ENCODE data around the gene COQ8A.
A peak's percentile ranks its signal among the peaks of the same experiment; 100 is the strongest.

The COQ8A gene

GRCh38 chr1:226908913-226909312 is 31.2 kb upstream of the COQ8A start:
- Histone ChIP-seq H3K4me3 (replicated peaks; ENCODE audit: insufficient read depth, low read length) (no peak overlapping the region), H3K27ac (replicated peaks) (no peak overlapping the region)
- no peak for DNase-seq (ENCODE audit: low read depth in 1 of 2, low spot score in 1 of 2)

DNA sequence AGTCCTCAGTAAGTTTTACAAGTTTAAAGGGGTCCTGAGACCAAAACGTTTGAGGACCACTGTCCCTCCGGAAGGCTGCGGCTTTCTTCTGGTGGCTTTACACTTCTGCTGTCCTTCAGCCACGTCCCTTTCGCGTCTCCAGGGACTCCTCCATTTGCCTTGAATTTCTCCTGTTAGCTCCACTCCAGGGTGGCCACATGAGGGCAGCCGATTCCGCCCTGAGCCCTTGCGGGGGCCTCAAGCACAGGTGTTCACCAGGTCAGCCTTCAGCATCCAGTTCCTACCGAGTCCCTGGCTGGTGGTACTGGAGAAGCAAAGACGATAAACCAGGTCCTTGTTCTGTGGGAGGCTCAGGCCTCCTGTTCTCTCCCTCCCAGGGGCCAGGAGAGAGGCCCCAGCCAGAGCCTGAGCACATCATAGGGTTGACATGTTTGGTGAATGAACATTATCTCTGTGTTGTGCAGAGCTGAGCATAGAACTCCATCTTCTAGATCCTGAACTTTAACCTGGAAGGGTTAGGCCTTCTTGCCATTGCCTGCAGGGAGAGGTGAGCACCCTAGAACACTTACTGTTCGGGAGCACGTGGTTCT is 27.4 kb upstream of the COQ8A start:
- DNase-seq (ENCODE audit: low read depth in 1 of 2, low spot score in 1 of 2) = peak; percentile 11 to 67
- no peak for TF ChIP-seq GABPA (IDR thresholded peaks at IDR 0.05; ENCODE audit: low read depth)
- TF ChIP-seq, protein P1, sequence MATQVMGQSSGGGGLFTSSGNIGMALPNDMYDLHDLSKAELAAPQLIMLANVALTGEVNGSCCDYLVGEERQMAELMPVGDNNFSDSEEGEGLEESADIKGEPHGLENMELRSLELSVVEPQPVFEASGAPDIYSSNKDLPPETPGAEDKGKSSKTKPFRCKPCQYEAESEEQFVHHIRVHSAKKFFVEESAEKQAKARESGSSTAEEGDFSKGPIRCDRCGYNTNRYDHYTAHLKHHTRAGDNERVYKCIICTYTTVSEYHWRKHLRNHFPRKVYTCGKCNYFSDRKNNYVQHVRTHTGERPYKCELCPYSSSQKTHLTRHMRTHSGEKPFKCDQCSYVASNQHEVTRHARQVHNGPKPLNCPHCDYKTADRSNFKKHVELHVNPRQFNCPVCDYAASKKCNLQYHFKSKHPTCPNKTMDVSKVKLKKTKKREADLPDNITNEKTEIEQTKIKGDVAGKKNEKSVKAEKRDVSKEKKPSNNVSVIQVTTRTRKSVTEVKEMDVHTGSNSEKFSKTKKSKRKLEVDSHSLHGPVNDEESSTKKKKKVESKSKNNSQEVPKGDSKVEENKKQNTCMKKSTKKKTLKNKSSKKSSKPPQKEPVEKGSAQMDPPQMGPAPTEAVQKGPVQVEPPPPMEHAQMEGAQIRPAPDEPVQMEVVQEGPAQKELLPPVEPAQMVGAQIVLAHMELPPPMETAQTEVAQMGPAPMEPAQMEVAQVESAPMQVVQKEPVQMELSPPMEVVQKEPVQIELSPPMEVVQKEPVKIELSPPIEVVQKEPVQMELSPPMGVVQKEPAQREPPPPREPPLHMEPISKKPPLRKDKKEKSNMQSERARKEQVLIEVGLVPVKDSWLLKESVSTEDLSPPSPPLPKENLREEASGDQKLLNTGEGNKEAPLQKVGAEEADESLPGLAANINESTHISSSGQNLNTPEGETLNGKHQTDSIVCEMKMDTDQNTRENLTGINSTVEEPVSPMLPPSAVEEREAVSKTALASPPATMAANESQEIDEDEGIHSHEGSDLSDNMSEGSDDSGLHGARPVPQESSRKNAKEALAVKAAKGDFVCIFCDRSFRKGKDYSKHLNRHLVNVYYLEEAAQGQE (IDR thresholded peaks at IDR 0.05; ENCODE audit: insufficient replicate concordance, low read depth) = no peak
- TF ChIP-seq CTCF (IDR thresholded peaks at IDR 0.05; ENCODE audit: insufficient read depth, low read length) = peak; percentile 44
- Histone ChIP-seq H3K27ac (replicated peaks) (no peak overlapping the region), H3K27me3 (ENCODE audit: insufficient read depth, poor library complexity, severe bottlenecking) (no peaks in the 10 kb centered on the region), H3K4me3 (replicated peaks; ENCODE audit: insufficient read depth, low read length) (no peak overlapping the region)

More at GRCh38 chr1:226908913-226909312, 31.2 kb upstream of the COQ8A start:
- TF ChIP-seq GABPA (IDR thresholded peaks at IDR 0.05; ENCODE audit: low read depth) (no peak), CTCF (IDR thresholded peaks at IDR 0.05; ENCODE audit: insufficient read depth, low read length) (no peak), POLR2AphosphoS5 (IDR thresholded peaks at IDR 0.05; ENCODE audit: low read depth) (no peak), SPI1 (IDR thresholded peaks at IDR 0.05; ENCODE audit: borderline replicate concordance, low read depth) (no peak)
- TF ChIP-seq, protein P1 (IDR thresholded peaks at IDR 0.05; ENCODE audit: insufficient replicate concordance, low read depth) = no peak
- no peaks in the 10 kb centered on the region for H3K27me3 ChIP-seq (ENCODE audit: insufficient read depth, poor library complexity, severe bottlenecking)

DNA sequence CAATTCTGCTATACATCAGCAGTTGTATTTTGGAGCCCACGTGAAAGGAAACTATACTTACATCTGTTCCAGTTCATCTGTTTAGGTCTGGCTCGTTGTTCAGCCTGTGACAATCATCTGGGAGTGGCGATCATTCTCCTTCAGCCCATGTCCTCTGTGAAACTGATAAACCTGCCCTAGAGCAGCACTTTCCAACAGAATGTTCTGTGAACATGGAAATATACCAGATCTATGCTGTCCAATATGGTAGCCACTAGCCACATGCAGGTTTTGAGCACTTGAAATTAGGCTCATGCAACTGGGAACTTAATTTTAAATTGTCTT is 24.5 kb upstream of the COQ8A start:
- TF ChIP-seq POLR2AphosphoS5 (IDR thresholded peaks at IDR 0.05; ENCODE audit: low read depth) = no peak
- TF ChIP-seq GABPA (IDR thresholded peaks at IDR 0.05; ENCODE audit: low read depth) = no peak
- TF ChIP-seq SPI1 (IDR thresholded peaks at IDR 0.05; ENCODE audit: borderline replicate concordance, low read depth) = no peak
- TF ChIP-seq, protein P1 (IDR thresholded peaks at IDR 0.05; ENCODE audit: insufficient replicate concordance, low read depth) = no peak
- TF ChIP-seq CTCF (IDR thresholded peaks at IDR 0.05; ENCODE audit: insufficient read depth, low read length) = no peak
- no peaks in the 10 kb centered on the region for H3K27me3 ChIP-seq (ENCODE audit: insufficient read depth, poor library complexity, severe bottlenecking)
- no peak for DNase-seq (ENCODE audit: low read depth in 1 of 2, low spot score in 1 of 2)
- H3K4me3 ChIP-seq (replicated peaks; ENCODE audit: insufficient read depth, low read length) = no peak overlapping the region
- no peak overlapping the region for H3K27ac ChIP-seq (replicated peaks)
